ENCODE results near the gene SLC4A3. TPM values are rescaled to one million over a fixed set of nuclear protein-coding genes. Genes with fewer than 3 reads are reported as not detected.

Gene SLC4A3
- total RNA-seq, 1 experiment from 2014 or later, result 20.2 TPM

- no peaks in the 10 kb centered on the region for H3K27me3 Mint-ChIP-seq (ENCODE audit: unreplicated experiment)
- TF ChIP-seq CTCF (IDR thresholded peaks at IDR 0.05; ENCODE audit: unreplicated experiment), result no peak
- intact Hi-C loops (cut with micrococcal nuclease; ENCODE audit: unreplicated experiment), result no loop called here
- CTCF ChIA-PET, result no interaction called here
- no peak for DNase-seq
- peaks cover 31% of the 10 kb centered on the region for H3K36me3 Mint-ChIP-seq (ENCODE audit: insufficient read depth, unreplicated experiment)
- no TSS peak for BruUV-seq (replicated peaks)
- H3K4me1 Mint-ChIP-seq (ENCODE audit: low read depth, unreplicated experiment), result no peaks in the 10 kb centered on the region
- no peak overlapping the region for H3K27ac Mint-ChIP-seq (ENCODE audit: unreplicated experiment)
- no peak overlapping the region for H3K4me3 Mint-ChIP-seq (ENCODE audit: low read depth, unreplicated experiment)
- H3K9me3 Mint-ChIP-seq (ENCODE audit: low read depth, unreplicated experiment), result no peaks in the 10 kb centered on the region
Observed at GRCh38 chr2:219605607-219605954, 21.8 kb upstream of the SLC4A3 start.

GRCh38 chr2:219607931-219608330 is 19.5 kb upstream of the SLC4A3 start:
- H3K36me3 Mint-ChIP-seq (ENCODE audit: insufficient read depth, unreplicated experiment), result peaks cover 31% of the 10 kb centered on the region
- no peaks in the 10 kb centered on the region for H3K9me3 Mint-ChIP-seq (ENCODE audit: low read depth, unreplicated experiment)
- intact Hi-C loops (cut with micrococcal nuclease; ENCODE audit: unreplicated experiment), result no loop called here
- CTCF ChIA-PET, result interaction anchor here (0.6 kb wide), 1 partner anchor 10 kb away, joined by 4 read pairs; no protein-coding TSS in a partner anchor
- H3K4me3 Mint-ChIP-seq (ENCODE audit: low read depth, unreplicated experiment), result no peak overlapping the region
- DNase-seq, result no peak
- H3K27ac Mint-ChIP-seq (ENCODE audit: unreplicated experiment), result no peak overlapping the region
- no TSS peak for BruUV-seq (replicated peaks)
- no peaks in the 10 kb centered on the region for H3K27me3 Mint-ChIP-seq (ENCODE audit: unreplicated experiment)
- H3K4me1 Mint-ChIP-seq (ENCODE audit: low read depth, unreplicated experiment), result no peaks in the 10 kb centered on the region
- TF ChIP-seq CTCF (IDR thresholded peaks at IDR 0.05; ENCODE audit: unreplicated experiment), result no peak

GRCh38 chr2:219608399-219608964 is 18.9 kb upstream of the SLC4A3 start:
- no peak overlapping the region for H3K4me3 Mint-ChIP-seq (ENCODE audit: low read depth, unreplicated experiment)
- CTCF ChIA-PET, result interaction anchor here (0.6 kb wide), 1 partner anchor 10 kb away, joined by 4 read pairs; no protein-coding TSS in a partner anchor
- H3K36me3 Mint-ChIP-seq (ENCODE audit: insufficient read depth, unreplicated experiment), result peaks cover 27% of the 10 kb centered on the region
- no peaks in the 10 kb centered on the region for H3K9me3 Mint-ChIP-seq (ENCODE audit: low read depth, unreplicated experiment)
- no peak overlapping the region for H3K27ac Mint-ChIP-seq (ENCODE audit: unreplicated experiment)
- H3K4me1 Mint-ChIP-seq (ENCODE audit: low read depth, unreplicated experiment), result no peaks in the 10 kb centered on the region
- intact Hi-C loops (cut with micrococcal nuclease; ENCODE audit: unreplicated experiment), result no loop called here
- H3K27me3 Mint-ChIP-seq (ENCODE audit: unreplicated experiment), result no peaks in the 10 kb centered on the region
- no peak for TF ChIP-seq CTCF (IDR thresholded peaks at IDR 0.05; ENCODE audit: unreplicated experiment)
- BruUV-seq (replicated peaks), result no TSS peak
- no peak for DNase-seq

- no peak for DNase-seq
- CTCF ChIA-PET, result interaction anchor here (0.7 kb wide), 1 partner anchor 57 kb away, joined by 3 read pairs; no protein-coding TSS in a partner anchor
- intact Hi-C loops (cut with micrococcal nuclease; ENCODE audit: unreplicated experiment), result no loop called here
- Mint-ChIP-seq H3K27me3 (ENCODE audit: unreplicated experiment) (no peaks in the 10 kb centered on the region), H3K36me3 (ENCODE audit: insufficient read depth, unreplicated experiment) (peaks cover 23% of the 10 kb centered on the region), H3K9me3 (ENCODE audit: low read depth, unreplicated experiment) (no peaks in the 10 kb centered on the region), H3K27ac (ENCODE audit: unreplicated experiment) (no peak overlapping the region), H3K4me3 (ENCODE audit: low read depth, unreplicated experiment) (no peak overlapping the region), H3K4me1 (ENCODE audit: low read depth, unreplicated experiment) (no peaks in the 10 kb centered on the region)
- no TSS peak for BruUV-seq (replicated peaks)
- no peak for TF ChIP-seq CTCF (IDR thresholded peaks at IDR 0.05; ENCODE audit: unreplicated experiment)
Observed at GRCh38 chr2:219609149-219609750, 18.2 kb upstream of the SLC4A3 start.
